Measurements from ENCODE around the gene FADS3. TPM values are rescaled to one million over a fixed set of nuclear protein-coding genes. Genes with fewer than 3 reads are reported as not detected.

FADS3 gene, protein sequence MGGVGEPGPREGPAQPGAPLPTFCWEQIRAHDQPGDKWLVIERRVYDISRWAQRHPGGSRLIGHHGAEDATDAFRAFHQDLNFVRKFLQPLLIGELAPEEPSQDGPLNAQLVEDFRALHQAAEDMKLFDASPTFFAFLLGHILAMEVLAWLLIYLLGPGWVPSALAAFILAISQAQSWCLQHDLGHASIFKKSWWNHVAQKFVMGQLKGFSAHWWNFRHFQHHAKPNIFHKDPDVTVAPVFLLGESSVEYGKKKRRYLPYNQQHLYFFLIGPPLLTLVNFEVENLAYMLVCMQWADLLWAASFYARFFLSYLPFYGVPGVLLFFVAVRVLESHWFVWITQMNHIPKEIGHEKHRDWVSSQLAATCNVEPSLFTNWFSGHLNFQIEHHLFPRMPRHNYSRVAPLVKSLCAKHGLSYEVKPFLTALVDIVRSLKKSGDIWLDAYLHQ
- total RNA-seq: 34.5 TPM

DNA sequence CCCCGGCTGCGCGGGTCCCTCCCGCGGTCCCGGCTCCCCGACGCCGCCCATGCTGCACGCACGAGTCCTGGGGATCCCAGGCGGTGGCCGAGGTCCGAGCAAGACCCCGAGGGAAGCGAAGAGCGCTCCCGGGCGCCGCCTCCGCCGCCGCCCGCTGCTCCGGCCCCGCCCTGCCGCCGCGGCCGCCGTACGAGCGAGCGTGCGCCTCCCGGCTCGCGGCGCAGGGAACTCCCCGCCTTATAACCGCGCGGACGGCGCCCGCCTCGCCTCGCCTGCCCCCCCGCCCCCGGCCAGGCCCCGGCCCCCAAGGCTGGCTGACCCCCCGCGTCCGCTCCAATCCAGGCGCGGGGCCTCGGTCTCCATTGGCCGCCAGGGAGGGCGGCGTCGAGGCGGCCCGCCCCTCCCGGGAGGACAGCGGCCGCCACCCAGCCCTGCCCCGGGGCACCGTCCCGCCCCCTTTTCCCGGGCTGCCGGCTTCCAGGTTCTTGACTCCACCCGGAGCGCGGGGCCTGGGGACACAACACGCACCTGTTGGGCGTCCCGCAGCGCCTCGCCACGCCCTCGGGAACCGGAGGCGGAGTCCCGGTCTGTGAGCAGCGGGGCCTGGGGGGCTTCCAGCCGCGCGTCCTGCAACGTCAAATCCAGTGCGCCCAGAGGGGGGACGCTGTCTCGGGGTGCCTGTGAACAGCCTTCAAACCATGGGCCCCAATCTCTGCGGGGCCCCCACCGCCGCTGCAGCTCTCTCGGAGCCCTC, at the start of gene FADS3:
Gene FADS3, minus strand, starts transcription at position 215 of the 754 bp plus-strand sequence. Its CDS starts 164 bp downstream, at position 51.

DNA sequence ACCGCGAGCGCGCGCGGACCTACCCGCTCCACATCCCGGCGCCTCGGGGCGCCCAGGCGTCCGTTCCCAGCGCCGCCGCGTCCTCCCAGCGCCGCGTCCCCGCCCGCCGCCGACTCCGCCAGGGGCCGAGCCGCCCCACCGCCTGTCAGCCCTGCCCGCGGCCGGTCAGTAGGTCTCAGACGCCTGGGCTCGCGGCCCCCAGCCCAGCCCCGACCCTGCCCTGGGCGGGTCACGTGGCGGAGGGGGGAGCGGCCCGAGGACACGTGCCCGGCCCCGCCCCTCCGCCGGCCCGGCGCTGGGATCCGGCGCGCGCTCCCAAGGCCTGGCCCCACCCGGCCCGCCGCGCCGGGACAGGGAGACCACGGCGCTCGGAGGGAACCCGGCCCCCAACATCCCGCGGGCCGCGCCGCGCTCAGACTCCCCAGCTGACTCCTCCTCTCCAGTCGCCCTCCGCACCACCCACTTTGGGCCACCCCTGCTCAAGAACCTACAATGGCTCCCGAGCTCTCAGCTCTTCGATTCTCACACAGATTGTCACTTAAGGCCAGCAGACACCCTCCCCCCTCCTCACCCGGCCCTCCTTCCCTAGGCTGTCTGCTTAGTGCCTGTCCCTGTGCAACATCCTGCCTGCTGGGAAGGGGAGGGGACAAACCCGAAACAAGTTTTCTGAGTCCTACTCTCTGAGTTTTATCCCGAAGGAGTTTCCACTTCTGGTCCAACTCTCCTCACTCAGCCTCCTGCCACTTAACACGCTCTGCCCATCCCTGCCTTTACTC, 26.2 kb upstream of the FADS3 start, which contains the start of gene RAB3IL1:
Gene RAB3IL1, minus strand, starts transcription at position 233 of the 776 bp plus-strand sequence. Its CDS starts 199 bp downstream, at position 34.

DNA sequence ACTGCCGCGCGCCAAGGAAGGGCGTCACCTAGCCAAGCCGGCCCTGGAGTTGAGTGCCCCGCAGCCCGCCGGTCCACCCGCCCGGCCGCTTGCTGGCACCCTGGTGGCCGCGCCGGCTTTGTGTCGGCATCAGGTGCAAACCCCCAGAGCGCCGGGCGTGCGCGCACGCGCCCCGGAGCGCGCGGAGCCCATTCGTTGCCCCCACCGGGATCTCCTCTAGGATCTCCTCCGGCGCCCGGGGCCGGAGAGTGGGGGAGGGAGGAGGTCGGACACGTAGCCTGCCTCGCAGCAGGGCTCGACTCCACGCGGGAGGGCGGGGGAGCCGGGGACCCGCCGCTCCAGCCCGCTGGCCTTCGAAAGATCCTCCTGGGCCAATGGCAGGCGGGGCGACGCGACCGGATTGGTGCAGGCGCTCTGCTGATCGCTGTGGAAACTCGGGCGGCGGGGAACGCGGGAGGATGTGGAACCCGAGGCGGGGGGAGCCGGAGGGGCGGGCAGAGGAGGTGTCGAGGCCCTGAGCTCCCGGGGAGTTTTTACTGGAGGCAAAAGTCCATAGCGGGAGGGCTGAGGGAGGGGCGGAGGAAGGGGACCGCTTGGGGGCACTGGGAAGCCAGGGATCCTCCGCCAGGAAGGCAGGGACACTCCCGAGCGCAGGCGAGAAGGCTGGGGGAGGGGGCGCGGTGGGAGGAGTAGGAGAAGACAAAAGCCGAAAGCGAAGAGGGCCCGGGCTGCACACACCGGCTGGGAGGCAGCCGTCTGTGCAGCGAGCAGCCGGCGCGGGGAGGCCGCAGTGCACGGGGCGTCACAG, 63.6 kb downstream of the FADS3 start, which contains the start of gene FADS2:
Gene FADS2, plus strand, starts transcription at position 730 of the 808 bp plus-strand sequence. CDS start 91 bp downstream, outside the sequence.

Other genes starting within 250 kb of the FADS3 start
- 4.5 TPM for gene DAGLA, start 211.2 kb downstream of the FADS3 start, total RNA-seq
- 20.1 TPM for gene MYRF, start 138.9 kb downstream of the FADS3 start, total RNA-seq
- 28.5 TPM for gene TMEM258, start 98.9 kb downstream of the FADS3 start, total RNA-seq
- 28.0 TPM for gene FEN1, start 98.6 kb downstream of the FADS3 start, total RNA-seq
- 52.4 TPM for gene FADS1, start 74.5 kb downstream of the FADS3 start, total RNA-seq
- 46.1 TPM for gene FADS2, start 63.2 kb downstream of the FADS3 start, total RNA-seq
- gene RAB3IL1, start 26.0 kb upstream of the FADS3 start, total RNA-seq: 23.4 TPM
- gene BEST1, start 58.8 kb upstream of the FADS3 start, total RNA-seq: 66.5 TPM
- gene FTH1, start 76.1 kb upstream of the FADS3 start, total RNA-seq: 779 TPM
- gene INCENP, start 232.5 kb upstream of the FADS3 start, total RNA-seq: 28.0 TPM

Measured in camera-type eye (tissue), 1 donor.